Duodenal mucosa (tissue), 2 donors: ENCODE results near the gene CPB2.

ENCODE experiments used
- H3K27ac ChIP-seq: one replicate; pipeline ENCODE4 v1.7.0; 2013; ENCODE audit warnings: low read depth, low read length
- H3K27me3 ChIP-seq, 2 donors: one replicate each; pipeline ENCODE4 v1.7.0; 2013; ENCODE audit warnings: low read length in 2 of 2, control low read depth in 1 of 2; ENCODE audit not compliant: insufficient read depth in 2 of 2, control insufficient read depth in 1 of 2
- H3K36me3 ChIP-seq, 2 donors: one replicate each; pipeline ENCODE4 v1.7.0; 2013; ENCODE audit warnings: low read length in 2 of 2, control low read depth in 1 of 2; ENCODE audit not compliant: insufficient read depth in 2 of 2, control insufficient read depth in 1 of 2
- H3K4me1 ChIP-seq, 2 donors: one replicate each; pipeline ENCODE4 v1.7.0; 2013; ENCODE audit warnings: low read length in 2 of 2, control low read depth in 1 of 2; ENCODE audit not compliant: insufficient read depth in 2 of 2, control insufficient read depth in 1 of 2
- H3K4me3 ChIP-seq, 2 donors: one replicate each; pipeline ENCODE4 v1.7.0; 2013; ENCODE audit warnings: low read length in 2 of 2, low read depth in 1 of 2
- H3K9ac ChIP-seq, 2 donors: one replicate each; pipeline ENCODE4 v1.7.0; 2013; ENCODE audit warnings: low read length in 2 of 2, low read depth in 1 of 2
- H3K9me3 ChIP-seq, 2 donors: one replicate each; pipeline ENCODE4 v1.7.0; 2013; ENCODE audit warnings: low read length in 2 of 2, control low read depth in 1 of 2; ENCODE audit not compliant: control insufficient read depth in 1 of 2

The CPB2 gene

DNA sequence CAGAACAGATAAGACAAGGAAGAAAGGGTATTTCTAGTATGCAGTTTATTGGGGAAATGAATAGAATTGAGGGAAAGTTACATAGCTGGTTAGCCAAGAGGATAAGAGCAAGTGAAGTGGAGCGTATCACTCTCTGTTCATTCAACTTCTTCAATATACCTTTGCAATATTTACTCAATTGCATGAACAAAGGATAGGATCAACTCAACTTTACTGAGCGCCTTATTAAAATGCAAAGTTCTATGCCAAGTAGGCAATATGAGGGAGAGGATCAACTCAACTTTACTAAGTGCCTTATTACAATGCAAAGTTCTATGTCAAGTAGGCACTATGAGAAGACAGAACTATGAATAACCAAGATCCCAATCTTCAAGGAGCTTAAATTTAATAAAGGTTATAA, 96.2 kb downstream of the CPB2 start:
- Histone ChIP-seq H3K27me3 (no peaks in the 10 kb centered on the region), H3K36me3 (peaks cover 16 to 34% of the 10 kb centered on the region in 2 donors), H3K9me3 (no peaks in the 10 kb centered on the region), H3K27ac (no peak overlapping the region), H3K4me3 (no peak overlapping the region), H3K9ac (no peak overlapping the region), H3K4me1 (no peaks in the 10 kb centered on the region)

DNA sequence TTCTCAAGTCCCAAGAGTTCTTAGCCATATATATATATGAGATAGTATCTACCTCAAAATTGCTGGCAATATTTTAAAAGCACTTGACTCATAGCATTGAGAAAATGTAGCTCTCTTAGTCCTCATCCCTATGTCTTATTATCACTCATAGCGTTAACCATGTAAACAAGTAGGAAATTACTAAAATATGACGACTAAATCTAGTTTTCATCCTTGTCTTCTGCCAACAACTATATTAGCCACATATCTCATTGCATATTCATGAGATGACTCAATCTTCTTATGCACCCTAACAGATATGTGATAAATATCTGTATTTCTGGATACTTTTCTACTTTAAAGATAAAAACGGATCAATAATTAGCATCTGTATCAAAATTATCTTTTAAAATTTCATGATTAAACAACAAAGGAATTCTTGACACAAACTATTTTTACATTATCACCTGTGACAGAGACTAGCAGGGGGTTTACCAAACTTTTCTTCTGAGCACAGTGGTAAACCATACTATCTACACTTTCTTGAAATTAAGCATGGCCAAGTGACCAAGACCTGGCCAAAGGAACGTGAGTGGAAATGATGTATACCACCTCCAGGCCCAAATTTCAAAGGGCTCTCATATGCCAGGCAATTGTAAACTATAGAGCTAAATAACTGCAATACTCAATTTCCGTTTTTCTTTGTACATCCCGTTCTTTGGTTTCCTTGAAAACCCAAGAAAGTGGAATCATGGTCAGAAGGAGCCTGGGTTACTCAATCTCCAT, 98.0 kb downstream of the CPB2 start:
- Histone ChIP-seq H3K4me1 (no peaks in the 10 kb centered on the region), H3K27ac (no peak overlapping the region), H3K9me3 (no peaks in the 10 kb centered on the region), H3K4me3 (no peak overlapping the region), H3K27me3 (no peaks in the 10 kb centered on the region), H3K36me3 (peaks cover 20 to 40% of the 10 kb centered on the region in 2 donors), H3K9ac (no peak overlapping the region)

DNA sequence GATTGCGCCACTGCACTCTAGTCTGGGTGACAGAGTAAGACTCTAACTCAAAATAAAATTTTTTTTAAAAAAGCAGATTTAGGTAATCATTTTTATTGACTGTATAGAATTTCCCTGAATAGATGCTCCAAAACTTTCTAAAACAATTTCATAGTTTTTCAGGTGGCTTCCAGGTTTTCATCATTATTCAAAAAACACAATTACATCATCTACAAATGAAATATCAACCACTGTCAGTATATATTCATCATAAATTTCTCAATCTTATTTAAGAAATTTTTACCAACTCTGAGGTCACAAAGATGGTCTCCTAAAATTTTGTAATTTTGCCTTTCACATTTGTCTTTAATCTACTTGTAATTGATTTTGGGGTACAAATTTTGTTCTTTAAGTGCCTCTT, 100.3 kb downstream of the CPB2 start:
- Histone ChIP-seq H3K4me1 (no peaks in the 10 kb centered on the region), H3K36me3 (peaks cover 17 to 46% of the 10 kb centered on the region in 2 donors), H3K27me3 (no peaks in the 10 kb centered on the region), H3K9ac (no peak overlapping the region), H3K27ac (no peak overlapping the region), H3K4me3 (no peak overlapping the region), H3K9me3 (no peaks in the 10 kb centered on the region)
